ENCODE measurements around the gene TENM4.

Gene TENM4

DNA sequence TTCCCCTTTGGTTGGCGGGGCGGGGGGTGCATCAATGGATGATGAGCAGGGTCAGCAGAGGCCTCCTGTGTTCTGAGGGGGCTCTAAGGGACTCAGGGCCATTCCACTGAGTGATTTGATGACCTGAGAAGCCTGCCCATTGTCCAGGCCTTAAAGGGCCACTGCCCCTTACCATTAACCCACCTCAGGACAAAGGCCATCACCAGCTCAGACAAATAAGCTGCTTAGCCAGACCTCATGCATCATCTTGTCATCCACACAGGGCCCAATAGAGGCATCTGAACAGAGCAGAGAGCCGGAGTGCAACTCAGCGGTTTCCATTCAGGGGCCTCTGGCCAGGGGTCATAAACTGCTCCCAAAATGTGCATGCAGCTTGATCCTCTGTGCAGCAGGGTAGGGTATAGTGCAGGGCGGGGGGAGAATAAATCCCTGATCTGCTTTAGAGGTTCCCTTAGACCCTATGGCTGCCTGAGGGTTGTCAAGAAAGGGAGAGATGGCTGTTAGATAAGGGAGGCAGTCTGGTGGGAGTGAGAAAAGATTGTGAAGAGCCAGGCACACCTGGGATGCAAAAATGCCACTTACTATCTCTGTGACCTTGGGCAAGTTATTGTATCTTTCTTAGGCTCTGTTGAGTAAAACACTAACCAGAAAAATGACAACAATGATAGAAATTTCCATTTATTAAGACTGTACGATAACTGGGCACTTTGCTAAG is 490.7 kb downstream of the TENM4 start:
- Histone ChIP-seq H3K27me3 (ENCODE audit: control insufficient read depth in 5 of 5, insufficient read depth in 4 of 5, low read length in 5 of 5) (no peaks in the 10 kb centered on the region), H3K36me3 (ENCODE audit: control insufficient read depth in 5 of 5, insufficient read depth in 5 of 5, low read length in 5 of 5) (peaks cover 0 to 2% (median 0%) of the 10 kb centered on the region in 5 donors), H3K27ac (ENCODE audit: low read depth, low read length) (no peak overlapping the region), H3K4me3 (ENCODE audit: low read depth in 1 of 5, low read length in 5 of 5) (no peak overlapping the region), H3K9me3 (ENCODE audit: control insufficient read depth in 5 of 5, low read length in 5 of 5) (no peaks in the 10 kb centered on the region), H3K4me1 (ENCODE audit: control insufficient read depth in 5 of 5, insufficient read depth in 5 of 5, low read length in 5 of 5) (peaks cover 0 to 1% (median 0%) of the 10 kb centered on the region in 5 donors), H3K9ac (ENCODE audit: low read length in 5 of 5) (no peak overlapping the region)

DNA sequence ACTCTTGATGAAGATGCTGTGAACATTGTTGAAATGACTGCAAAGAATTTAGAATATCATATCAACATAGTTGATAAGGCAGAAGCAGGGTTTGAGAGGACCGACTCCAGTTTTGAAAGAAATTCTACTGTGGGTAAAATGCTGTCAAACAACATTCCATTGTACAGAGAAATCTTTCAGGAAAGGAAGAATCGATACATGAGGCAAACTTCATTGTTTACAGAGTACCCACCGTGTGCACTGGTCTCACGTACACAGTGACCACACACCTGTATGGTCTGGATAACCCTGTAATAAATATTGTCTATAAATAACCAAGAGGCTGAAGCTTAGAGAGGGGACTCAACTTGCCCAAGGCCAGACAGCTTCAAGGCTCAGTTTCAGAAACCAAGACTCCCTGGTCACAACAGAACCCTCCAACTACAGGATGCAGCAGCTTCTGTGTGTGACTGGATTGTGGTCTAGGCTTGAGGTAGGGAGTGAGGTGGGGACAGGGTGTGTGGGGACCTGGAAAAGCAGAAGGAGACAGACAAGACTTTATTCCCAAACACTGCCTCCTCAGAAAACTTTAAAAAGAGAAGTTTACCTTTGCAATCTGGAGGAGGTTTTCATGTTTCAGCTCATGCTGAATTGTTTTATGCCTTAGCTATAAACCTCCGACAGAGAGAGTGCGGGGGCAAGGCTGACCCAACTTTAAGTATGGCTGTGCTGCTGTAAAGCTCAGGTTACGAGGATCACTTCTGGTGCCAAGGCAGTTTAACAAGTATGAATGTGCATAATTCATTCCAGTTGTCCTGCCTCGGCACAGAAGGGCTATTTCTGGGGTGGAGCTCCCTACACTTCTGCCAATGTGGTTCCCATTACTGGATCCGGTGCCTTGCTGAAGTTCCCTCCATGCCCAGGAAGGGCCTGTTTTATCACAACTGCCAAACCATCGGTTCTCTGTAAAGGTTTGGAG is 493.6 kb downstream of the TENM4 start:
- Histone ChIP-seq H3K9ac (ENCODE audit: low read length in 5 of 5) (no peak overlapping the region), H3K27ac (ENCODE audit: low read depth, low read length) (no peak overlapping the region), H3K36me3 (ENCODE audit: control insufficient read depth in 5 of 5, insufficient read depth in 5 of 5, low read length in 5 of 5) (peaks cover 0 to 2% (median 0%) of the 10 kb centered on the region in 5 donors), H3K4me3 (ENCODE audit: low read depth in 1 of 5, low read length in 5 of 5) (no peak overlapping the region), H3K9me3 (ENCODE audit: control insufficient read depth in 5 of 5, low read length in 5 of 5) (no peaks in the 10 kb centered on the region), H3K27me3 (ENCODE audit: control insufficient read depth in 5 of 5, insufficient read depth in 4 of 5, low read length in 5 of 5) (no peaks in the 10 kb centered on the region), H3K4me1 (ENCODE audit: control insufficient read depth in 5 of 5, insufficient read depth in 5 of 5, low read length in 5 of 5) (peaks cover 0 to 11% (median 10%) of the 10 kb centered on the region in 5 donors)

DNA sequence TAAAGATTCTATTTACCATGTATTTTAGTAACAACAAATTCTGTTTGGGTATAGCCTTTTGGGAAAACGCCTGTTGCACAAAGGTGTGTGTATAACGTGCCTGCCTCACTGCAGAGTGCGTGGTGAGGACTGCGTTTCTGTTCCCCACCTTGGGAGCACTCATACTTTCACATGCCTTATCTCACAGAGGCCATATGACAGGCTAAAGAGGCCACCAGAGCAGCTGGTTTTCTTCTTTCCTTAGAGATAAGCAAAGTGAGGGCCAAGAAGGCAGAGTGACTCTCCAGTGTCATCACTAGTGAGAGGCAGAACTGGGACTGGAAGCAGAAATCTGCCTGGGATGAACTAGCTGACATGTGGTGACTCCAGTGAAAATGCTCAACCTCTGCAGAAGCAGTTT is 497.0 kb downstream of the TENM4 start:
- no peak overlapping the region for H3K27ac ChIP-seq (ENCODE audit: low read depth, low read length)
- no peaks in the 10 kb centered on the region for H3K9me3 ChIP-seq (ENCODE audit: control insufficient read depth in 5 of 5, low read length in 5 of 5)

DNA sequence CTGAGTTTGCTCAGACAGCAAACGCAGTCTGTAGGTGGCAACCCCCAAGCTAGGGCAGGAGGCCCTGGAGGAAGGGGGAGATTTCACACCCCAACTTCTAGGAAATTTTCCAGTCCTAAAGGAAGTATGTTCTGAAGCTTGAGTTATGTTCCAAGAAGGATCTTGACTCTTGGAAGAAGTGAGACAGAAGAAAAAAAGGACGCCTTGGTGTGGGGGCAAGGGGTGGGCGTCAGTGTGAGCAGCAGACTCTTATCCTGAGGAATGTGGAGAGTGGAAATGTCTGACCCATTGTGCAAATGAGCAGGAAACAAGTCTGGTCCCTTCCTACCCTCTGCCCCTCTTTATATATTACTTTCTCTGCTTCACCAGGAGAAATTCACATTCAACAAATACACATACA is 497.7 kb downstream of the TENM4 start:
- Histone ChIP-seq H3K9ac (ENCODE audit: low read length in 5 of 5) (no peak overlapping the region), H3K27ac (ENCODE audit: low read depth, low read length) (peak overlapping the region; percentile 42), H3K27me3 (ENCODE audit: control insufficient read depth in 5 of 5, insufficient read depth in 4 of 5, low read length in 5 of 5) (no peaks in the 10 kb centered on the region), H3K4me1 (ENCODE audit: control insufficient read depth in 5 of 5, insufficient read depth in 5 of 5, low read length in 5 of 5) (peaks cover 0 to 31% (median 21%) of the 10 kb centered on the region in 5 donors), H3K9me3 (ENCODE audit: control insufficient read depth in 5 of 5, low read length in 5 of 5) (no peaks in the 10 kb centered on the region), H3K4me3 (ENCODE audit: low read depth in 1 of 5, low read length in 5 of 5) (no peak overlapping the region), H3K36me3 (ENCODE audit: control insufficient read depth in 5 of 5, insufficient read depth in 5 of 5, low read length in 5 of 5) (peaks cover 0 to 2% (median 0%) of the 10 kb centered on the region in 5 donors)

More for the DNA sequence above, 497.0 kb downstream of the TENM4 start:
- H3K4me1 ChIP-seq (ENCODE audit: control insufficient read depth in 5 of 5, insufficient read depth in 5 of 5, low read length in 5 of 5): peaks cover 0 to 30% (median 21%) of the 10 kb centered on the region in 5 donors
- H3K9ac ChIP-seq (ENCODE audit: low read length in 5 of 5): no peak overlapping the region
- H3K27me3 ChIP-seq (ENCODE audit: control insufficient read depth in 5 of 5, insufficient read depth in 4 of 5, low read length in 5 of 5): no peaks in the 10 kb centered on the region
- no peak overlapping the region for H3K4me3 ChIP-seq (ENCODE audit: low read depth in 1 of 5, low read length in 5 of 5)
- H3K36me3 ChIP-seq (ENCODE audit: control insufficient read depth in 5 of 5, insufficient read depth in 5 of 5, low read length in 5 of 5): peaks cover 0 to 2% (median 0%) of the 10 kb centered on the region in 5 donors

DNA sequence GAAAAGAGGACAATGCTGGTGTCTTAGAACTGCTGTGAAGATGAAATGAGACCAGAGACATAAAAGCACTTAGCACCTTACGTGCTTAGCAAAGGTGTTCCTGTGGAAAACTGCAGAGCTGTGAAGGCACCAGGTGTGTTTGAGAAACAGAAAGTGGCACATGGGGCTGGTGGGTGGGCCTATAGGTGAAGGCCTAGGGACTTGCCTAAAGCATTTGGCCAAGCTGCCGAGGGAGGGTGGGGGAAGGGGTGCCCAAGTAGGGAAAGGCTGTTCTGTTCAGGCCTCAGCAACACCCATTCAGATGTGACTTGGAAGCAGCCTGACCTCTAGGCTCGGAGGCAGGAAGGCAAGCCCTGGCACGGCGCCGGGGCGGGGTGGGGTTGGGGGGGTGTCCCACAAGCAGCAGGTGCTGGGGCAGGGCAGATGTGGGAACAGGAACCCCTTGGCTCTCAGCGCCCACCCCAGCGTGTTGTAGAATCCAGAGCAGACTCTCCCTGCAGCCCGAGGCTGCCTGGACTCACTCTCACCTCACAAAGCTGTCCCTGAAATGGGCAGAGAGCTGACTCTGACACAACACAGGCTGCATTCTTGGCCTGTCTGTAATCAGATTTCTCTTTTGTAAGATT is 499.5 kb downstream of the TENM4 start:
- Histone ChIP-seq H3K36me3 (ENCODE audit: control insufficient read depth in 5 of 5, insufficient read depth in 5 of 5, low read length in 5 of 5) (no peaks in the 10 kb centered on the region), H3K27ac (ENCODE audit: low read depth, low read length) (no peak overlapping the region), H3K27me3 (ENCODE audit: control insufficient read depth in 5 of 5, insufficient read depth in 4 of 5, low read length in 5 of 5) (no peaks in the 10 kb centered on the region), H3K4me1 (ENCODE audit: control insufficient read depth in 5 of 5, insufficient read depth in 5 of 5, low read length in 5 of 5) (peaks cover 0 to 31% (median 21%) of the 10 kb centered on the region in 5 donors), H3K9ac (ENCODE audit: low read length in 5 of 5) (no peak overlapping the region), H3K9me3 (ENCODE audit: control insufficient read depth in 5 of 5, low read length in 5 of 5) (no peaks in the 10 kb centered on the region), H3K4me3 (ENCODE audit: low read depth in 1 of 5, low read length in 5 of 5) (no peak overlapping the region)

DNA sequence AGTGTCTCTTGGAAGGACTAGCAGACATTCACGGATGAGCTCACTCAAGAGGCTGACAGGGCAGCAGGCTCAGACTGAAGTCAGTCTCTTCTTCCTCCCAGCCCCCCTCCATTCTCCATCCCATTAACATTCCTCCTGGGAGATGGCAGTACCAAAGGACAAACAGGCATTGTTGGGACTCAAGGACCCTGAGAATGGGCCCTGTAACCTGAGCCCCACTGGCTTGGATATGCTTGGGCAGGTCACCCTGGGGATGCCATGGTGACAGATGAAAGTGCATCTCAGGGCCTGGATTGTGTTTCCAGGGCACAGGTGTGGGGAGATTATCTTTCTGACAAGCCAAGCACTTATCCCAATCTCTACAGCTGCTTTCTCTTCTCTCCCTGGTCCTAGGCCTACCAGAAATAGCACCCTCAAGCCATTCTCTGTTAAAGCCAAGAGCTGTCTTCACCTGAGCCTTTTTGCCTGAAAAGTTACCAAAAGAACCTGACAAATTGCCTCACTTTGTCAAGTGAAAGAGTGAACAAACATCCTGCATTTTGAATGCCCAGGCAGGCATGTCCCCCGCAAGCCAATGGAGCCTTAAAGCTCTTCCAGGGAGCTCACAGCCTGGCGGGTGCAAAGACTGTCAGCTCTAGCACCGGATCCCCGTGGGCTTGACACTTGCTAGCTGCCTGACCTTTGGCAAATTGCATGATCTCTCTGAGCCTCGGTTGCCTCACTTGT is 500.2 kb downstream of the TENM4 start:
- H3K27me3 ChIP-seq (ENCODE audit: control insufficient read depth in 5 of 5, insufficient read depth in 4 of 5, low read length in 5 of 5): no peaks in the 10 kb centered on the region
- H3K27ac ChIP-seq (ENCODE audit: low read depth, low read length): no peak overlapping the region
- H3K9me3 ChIP-seq (ENCODE audit: control insufficient read depth in 5 of 5, low read length in 5 of 5): no peaks in the 10 kb centered on the region
- no peak overlapping the region for H3K4me3 ChIP-seq (ENCODE audit: low read depth in 1 of 5, low read length in 5 of 5)
- H3K36me3 ChIP-seq (ENCODE audit: control insufficient read depth in 5 of 5, insufficient read depth in 5 of 5, low read length in 5 of 5): no peaks in the 10 kb centered on the region
- no peak overlapping the region for H3K9ac ChIP-seq (ENCODE audit: low read length in 5 of 5)
- peaks cover 0 to 33% (median 21%) of the 10 kb centered on the region in 5 donors for H3K4me1 ChIP-seq (ENCODE audit: control insufficient read depth in 5 of 5, insufficient read depth in 5 of 5, low read length in 5 of 5)

DNA sequence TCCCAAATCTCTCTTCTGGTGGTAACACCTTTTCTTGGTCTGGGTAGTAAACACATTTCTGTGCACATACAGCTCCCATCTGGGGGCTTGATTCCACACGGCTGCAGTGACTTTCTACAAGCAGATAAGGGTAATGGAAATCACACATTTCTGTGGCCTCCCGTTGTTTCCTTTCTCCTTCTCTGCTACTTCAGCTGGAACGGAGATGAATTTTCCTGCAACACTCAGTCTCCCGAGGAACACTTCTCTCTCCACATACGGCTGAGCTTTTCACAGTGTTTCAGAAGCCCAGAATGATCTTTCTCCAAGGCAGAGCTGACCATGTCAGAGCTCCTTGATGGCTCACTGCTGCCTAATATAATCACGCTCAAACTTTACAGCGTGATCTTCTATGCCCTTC is 501.9 kb downstream of the TENM4 start:
- Histone ChIP-seq H3K9me3 (ENCODE audit: control insufficient read depth in 5 of 5, low read length in 5 of 5) (no peaks in the 10 kb centered on the region), H3K4me3 (ENCODE audit: low read depth in 1 of 5, low read length in 5 of 5) (no peak overlapping the region), H3K27ac (ENCODE audit: low read depth, low read length) (no peak overlapping the region), H3K4me1 (ENCODE audit: control insufficient read depth in 5 of 5, insufficient read depth in 5 of 5, low read length in 5 of 5) (peaks cover 0 to 36% (median 21%) of the 10 kb centered on the region in 5 donors), H3K27me3 (ENCODE audit: control insufficient read depth in 5 of 5, insufficient read depth in 4 of 5, low read length in 5 of 5) (no peaks in the 10 kb centered on the region), H3K36me3 (ENCODE audit: control insufficient read depth in 5 of 5, insufficient read depth in 5 of 5, low read length in 5 of 5) (no peaks in the 10 kb centered on the region), H3K9ac (ENCODE audit: low read length in 5 of 5) (no peak overlapping the region)

DNA sequence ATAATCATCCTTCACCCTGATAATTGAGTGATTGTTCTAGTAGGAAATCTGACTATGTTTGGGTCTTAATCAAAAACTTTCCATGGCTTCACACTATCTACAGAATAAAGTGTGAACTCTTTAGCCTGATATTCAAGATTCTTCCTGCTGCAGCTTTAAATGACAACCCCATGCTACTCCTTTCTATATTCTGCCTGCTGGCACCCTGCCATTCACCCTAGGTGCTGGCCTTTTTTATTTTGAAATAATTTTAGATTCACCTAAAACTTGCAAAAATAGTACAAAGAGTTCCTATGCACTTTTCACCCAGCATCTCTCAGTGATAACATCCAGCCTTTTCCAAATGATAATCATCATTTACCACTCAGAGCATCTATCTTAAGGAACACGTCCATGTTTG is 502.8 kb downstream of the TENM4 start:
- Histone ChIP-seq H3K4me3 (ENCODE audit: low read depth in 1 of 5, low read length in 5 of 5) (no peak overlapping the region), H3K9ac (ENCODE audit: low read length in 5 of 5) (no peak overlapping the region), H3K9me3 (ENCODE audit: control insufficient read depth in 5 of 5, low read length in 5 of 5) (no peaks in the 10 kb centered on the region), H3K27ac (ENCODE audit: low read depth, low read length) (no peak overlapping the region), H3K27me3 (ENCODE audit: control insufficient read depth in 5 of 5, insufficient read depth in 4 of 5, low read length in 5 of 5) (no peaks in the 10 kb centered on the region), H3K36me3 (ENCODE audit: control insufficient read depth in 5 of 5, insufficient read depth in 5 of 5, low read length in 5 of 5) (no peaks in the 10 kb centered on the region), H3K4me1 (ENCODE audit: control insufficient read depth in 5 of 5, insufficient read depth in 5 of 5, low read length in 5 of 5) (peaks cover 0 to 34% (median 18%) of the 10 kb centered on the region in 5 donors)

DNA sequence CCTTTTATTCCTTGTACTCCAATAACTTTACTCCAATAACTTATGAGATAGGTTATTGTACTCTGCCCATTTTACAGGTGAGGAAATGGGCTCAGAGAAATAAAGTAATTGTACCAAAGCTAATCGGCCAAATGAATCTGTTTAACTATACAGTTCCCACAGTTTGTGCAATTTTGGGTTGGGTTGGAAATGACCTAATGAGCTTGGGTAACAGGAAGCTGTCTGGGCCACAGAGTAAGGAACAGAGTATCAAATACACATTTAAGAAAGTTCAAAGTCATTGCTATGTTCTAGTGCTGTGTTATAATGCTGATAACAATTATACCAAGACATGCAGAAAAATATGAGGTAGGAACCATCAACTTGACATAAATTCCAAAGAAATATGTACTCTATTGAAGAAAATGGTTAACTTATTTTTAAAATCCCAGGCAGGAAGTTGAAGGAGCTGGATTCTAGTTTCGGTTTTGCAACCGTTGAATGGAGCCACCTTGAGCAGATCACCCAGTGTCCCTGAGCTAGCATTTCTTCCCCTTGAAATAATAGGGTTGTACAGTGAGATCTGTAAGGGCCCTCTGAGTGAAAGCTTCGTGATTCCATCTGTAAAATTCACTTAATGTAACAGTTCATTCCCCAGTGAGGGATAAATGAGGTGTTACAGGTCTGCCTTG is 505.3 kb downstream of the TENM4 start:
- Histone ChIP-seq H3K27ac (ENCODE audit: low read depth, low read length) (no peak overlapping the region), H3K4me1 (ENCODE audit: control insufficient read depth in 5 of 5, insufficient read depth in 5 of 5, low read length in 5 of 5) (peaks cover 0 to 23% (median 10%) of the 10 kb centered on the region in 5 donors), H3K36me3 (ENCODE audit: control insufficient read depth in 5 of 5, insufficient read depth in 5 of 5, low read length in 5 of 5) (no peaks in the 10 kb centered on the region), H3K9me3 (ENCODE audit: control insufficient read depth in 5 of 5, low read length in 5 of 5) (no peaks in the 10 kb centered on the region), H3K4me3 (ENCODE audit: low read depth in 1 of 5, low read length in 5 of 5) (no peak overlapping the region), H3K27me3 (ENCODE audit: control insufficient read depth in 5 of 5, insufficient read depth in 4 of 5, low read length in 5 of 5) (no peaks in the 10 kb centered on the region), H3K9ac (ENCODE audit: low read length in 5 of 5) (no peak overlapping the region)

All from subcutaneous abdominal adipose tissue (tissue), 5 donors.